Calu3 (cell line): Measurements from ENCODE around the gene TAF1. TPM values are rescaled to one million over a fixed set of nuclear protein-coding genes. Genes with fewer than 3 reads are reported as not detected.
A peak's percentile ranks its signal among the peaks of the same experiment; 100 is the strongest.

Source experiments
- BruUV-seq: library from RNA; stranded (reverse); fragments of 400-500 nt; replicated peaks from 2 replicates; lab custom pipeline; 2021; lab: Mats Ljungman, UMichigan
- CTCF ChIA-PET: fragments of 300-600 bp; sonication (Branson Sonifier 250); formaldehyde crosslinking; loops from one replicate; lab custom pipeline; 2022; ENCODE audit warnings: antibody characterized with exemption; lab: Charles Lee
- DNase-seq: peaks from one replicate; pipeline ENCODE4 v3.0.0; 2022
- H3K27ac Mint-ChIP-seq: one replicate; pipeline ENCODE4 v1.8.0; 2022; ENCODE audit warnings: mixed read lengths; ENCODE audit not compliant: unreplicated experiment
- H3K27me3 Mint-ChIP-seq: one replicate; pipeline ENCODE4 v1.8.0; 2022; ENCODE audit warnings: mixed read lengths; ENCODE audit not compliant: unreplicated experiment
- H3K36me3 Mint-ChIP-seq: one replicate; pipeline ENCODE4 v1.8.0; 2022; ENCODE audit warnings: mild to moderate bottlenecking, moderate library complexity, mixed read lengths; ENCODE audit not compliant: insufficient read depth, unreplicated experiment
- H3K4me1 Mint-ChIP-seq: one replicate; pipeline ENCODE4 v1.8.0; 2022; ENCODE audit warnings: mild to moderate bottlenecking, low read depth, mixed read lengths; ENCODE audit not compliant: unreplicated experiment
- H3K4me3 Mint-ChIP-seq: one replicate; pipeline ENCODE4 v1.8.0; 2022; ENCODE audit warnings: mild to moderate bottlenecking, low read depth, moderate library complexity, mixed read lengths; ENCODE audit not compliant: unreplicated experiment
- H3K9me3 Mint-ChIP-seq: one replicate; pipeline ENCODE4 v1.8.0; 2022; ENCODE audit warnings: low read depth, mixed read lengths; ENCODE audit not compliant: unreplicated experiment
- intact Hi-C: fragments of 100-400 bp; cut with micrococcal nuclease; formaldehyde crosslinking; loops from one replicate; pipeline ENCODE4 v1.10.0; 2022; ENCODE audit not compliant: unreplicated experiment
- total RNA-seq: library from RNA; stranded (reverse); gene quantifications from 2 replicates; pipeline ENCODE4 v1.2.3, GENCODE V29; 2022
- TF ChIP-seq, protein P1 (sequence below): fragments of 200-600 bp; IDR thresholded peaks from one replicate; pipeline ENCODE4 v1.8.0; 2022; ENCODE audit warnings: antibody characterized with exemption; ENCODE audit not compliant: unreplicated experiment

Gene TAF1
- total RNA-seq, 1 experiment from 2014 or later, result 54.9 TPM

DNA sequence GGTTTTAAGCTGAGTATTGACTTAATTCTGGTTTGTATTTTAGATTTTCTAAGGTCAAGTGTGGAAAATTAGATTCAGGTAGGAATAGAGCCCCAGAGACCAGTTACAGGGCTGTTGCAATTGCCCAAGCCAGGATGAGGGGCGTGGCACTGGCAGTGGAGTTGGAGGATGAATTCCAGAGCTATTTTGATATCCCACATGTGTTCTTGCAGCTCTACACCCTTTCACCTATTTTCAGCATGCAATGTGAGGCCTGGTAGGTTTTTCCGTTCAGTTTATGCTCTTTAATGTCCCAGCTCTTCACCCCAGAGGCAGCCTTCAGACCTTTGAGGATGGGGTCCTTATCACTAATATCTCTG lies 148.9 kb downstream of the TAF1 start:
- Mint-ChIP-seq H3K4me3 (no peak overlapping the region), H3K27ac (no peak overlapping the region), H3K27me3 (no peaks in the 10 kb centered on the region), H3K36me3 (no peaks in the 10 kb centered on the region), H3K9me3 (peaks cover 3% of the 10 kb centered on the region), H3K4me1 (no peaks in the 10 kb centered on the region)
- intact Hi-C loops, result no loop called here
- BruUV-seq, result no TSS peak
- peak; percentile 10 for DNase-seq
- TF ChIP-seq, protein P1, sequence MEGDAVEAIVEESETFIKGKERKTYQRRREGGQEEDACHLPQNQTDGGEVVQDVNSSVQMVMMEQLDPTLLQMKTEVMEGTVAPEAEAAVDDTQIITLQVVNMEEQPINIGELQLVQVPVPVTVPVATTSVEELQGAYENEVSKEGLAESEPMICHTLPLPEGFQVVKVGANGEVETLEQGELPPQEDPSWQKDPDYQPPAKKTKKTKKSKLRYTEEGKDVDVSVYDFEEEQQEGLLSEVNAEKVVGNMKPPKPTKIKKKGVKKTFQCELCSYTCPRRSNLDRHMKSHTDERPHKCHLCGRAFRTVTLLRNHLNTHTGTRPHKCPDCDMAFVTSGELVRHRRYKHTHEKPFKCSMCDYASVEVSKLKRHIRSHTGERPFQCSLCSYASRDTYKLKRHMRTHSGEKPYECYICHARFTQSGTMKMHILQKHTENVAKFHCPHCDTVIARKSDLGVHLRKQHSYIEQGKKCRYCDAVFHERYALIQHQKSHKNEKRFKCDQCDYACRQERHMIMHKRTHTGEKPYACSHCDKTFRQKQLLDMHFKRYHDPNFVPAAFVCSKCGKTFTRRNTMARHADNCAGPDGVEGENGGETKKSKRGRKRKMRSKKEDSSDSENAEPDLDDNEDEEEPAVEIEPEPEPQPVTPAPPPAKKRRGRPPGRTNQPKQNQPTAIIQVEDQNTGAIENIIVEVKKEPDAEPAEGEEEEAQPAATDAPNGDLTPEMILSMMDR, result no peak
- CTCF ChIA-PET, result no interaction called here

Other genes starting within 250 kb of the TAF1 start
- gene MED12, start 247.8 kb upstream of the TAF1 start, total RNA-seq, result 53.3 and 56.2 TPM in 2 replicates
- 2.1 and 2.3 TPM in 2 replicates for gene NLGN3, start 221.5 kb upstream of the TAF1 start, total RNA-seq
- gene GJB1, start 143.1 kb upstream of the TAF1 start, total RNA-seq, result 80.4 and 96.9 TPM in 2 replicates
- 42.9 and 45.7 TPM in 2 replicates for gene ZMYM3, start 112.2 kb upstream of the TAF1 start, total RNA-seq
- gene NONO, start 82.7 kb upstream of the TAF1 start, total RNA-seq, result 520 and 576 TPM in 2 replicates
- gene ITGB1BP2, start 64.6 kb upstream of the TAF1 start, total RNA-seq, result 7.1 and 8.1 TPM in 2 replicates
- gene OGT, start 166.7 kb downstream of the TAF1 start, total RNA-seq, result 162 and 191 TPM in 2 replicates
- 8.1 and 10.2 TPM in 2 replicates for gene GCNA, start 212.1 kb downstream of the TAF1 start, total RNA-seq